Panc1 (cell line): ENCODE measurements around the gene BRD4. TPM values are rescaled to one million over a fixed set of nuclear protein-coding genes. Genes with fewer than 3 reads are reported as not detected.
A peak's percentile ranks its signal among the peaks of the same experiment; 100 is the strongest.

Experiments used
- ATAC-seq: fragments of 200-7000 bp; cut with Tn5 transposase; 2 replicates; pipeline ENCODE4 v1.9.1; 2020; ENCODE audit warnings: mild to moderate bottlenecking, moderate library complexity
- BruUV-seq: library from RNA; stranded (reverse); fragments of 400-500 nt; replicated peaks from 2 replicates; lab custom pipeline; 2021; lab: Mats Ljungman, UMichigan
- CTCF ChIA-PET: fragments of 300-600 bp; sonication (Branson Sonifier 250); formaldehyde crosslinking; loops from one replicate; lab custom pipeline; 2022; ENCODE audit warnings: antibody characterized with exemption; lab: Charles Lee
- POLR2A ChIA-PET: fragments of 300-600 bp; sonication (Branson Sonifier 250); formaldehyde crosslinking; loops from one replicate; lab custom pipeline; 2022; ENCODE audit warnings: antibody characterized with exemption; lab: Charles Lee
- DNase-seq: peaks from one replicate; pipeline ENCODE4 v3.0.0-alpha.2; 2010; ENCODE audit warnings: low read depth, low spot score
- H3K27ac ChIP-seq: 2 replicates; pipeline ENCODE4 v1.5.1; 2011; ENCODE audit warnings: mild to moderate bottlenecking, low read length, inconsistent platforms
- H3K27me3 ChIP-seq: fragments of 200-500 bp; sonication (Bioruptor generic); 2 replicates; pipeline ENCODE4 v1.6.0; 2014; ENCODE audit warnings: low read length, inconsistent platforms; ENCODE audit not compliant: control insufficient read depth, insufficient read depth
- H3K36me3 ChIP-seq: fragments of 200-500 bp; sonication (Bioruptor generic); 2 replicates; pipeline ENCODE4 v1.5.1; 2014; ENCODE audit warnings: inconsistent platforms, mild to moderate bottlenecking, low read length, moderate library complexity; ENCODE audit not compliant: control insufficient read depth, insufficient read depth
- H3K4me1 ChIP-seq: 2 replicates; pipeline ENCODE4 v1.5.1; 2011; ENCODE audit warnings: inconsistent platforms, mild to moderate bottlenecking, low read length, moderate library complexity; ENCODE audit not compliant: control insufficient read depth, insufficient read depth
- H3K4me3 ChIP-seq, 2 experiments: 2 replicates each; pipeline ENCODE4 v1.5.1; 2011 to 2012; ENCODE audit warnings: low read depth in 2 of 2, low read length in 2 of 2, mild to moderate bottlenecking in 2 of 2, inconsistent platforms in 1 of 2, moderate library complexity in 1 of 2
- H3K9me3 ChIP-seq: fragments of 200-500 bp; sonication (Bioruptor generic); 2 replicates; pipeline ENCODE4 v1.5.1; 2014; ENCODE audit warnings: low read depth, mild to moderate bottlenecking, inconsistent platforms, low read length, moderate library complexity; ENCODE audit not compliant: control insufficient read depth, insufficient read depth
- CTCF ChIP-seq: fragments of 450-650 bp; IDR thresholded peaks from 2 replicates; pipeline ENCODE4 v1.5.1; 2017; ENCODE audit warnings: mild to moderate bottlenecking
- POLR2AphosphoS5 ChIP-seq: IDR thresholded peaks from 2 replicates; pipeline ENCODE4 v1.6.1; 2012; ENCODE audit warnings: mild to moderate bottlenecking, low read depth, low read length, moderate library complexity
- REST ChIP-seq, 2 experiments: IDR thresholded peaks; 2 replicates each; pipeline ENCODE4 v1.6.1; 2011 to 2012; ENCODE audit warnings: low read depth in 2 of 2, control low read depth in 1 of 2, low read length in 1 of 2, mild to moderate bottlenecking in 1 of 2, moderate library complexity in 1 of 2; ENCODE audit not compliant: insufficient read depth in 1 of 2
- SIN3A ChIP-seq: IDR thresholded peaks from 2 replicates; pipeline ENCODE4 v1.6.1; 2012; ENCODE audit warnings: low read depth, mild to moderate bottlenecking, low read length, moderate library complexity, borderline replicate concordance; ENCODE audit not compliant: insufficient read depth
- TCF7L2 ChIP-seq: IDR thresholded peaks from 2 replicates; pipeline ENCODE4 v1.6.1; 2011; ENCODE audit warnings: mild to moderate bottlenecking, low read depth, low read length, inconsistent platforms
- in situ Hi-C: cut with HindIII; loops from 2 replicates; pipeline ENCODE4 v1.10.0; 2016; ENCODE audit warnings: low sequenced_read_pairs, low pct_unique_long_range_greater_than_20kb
- intact Hi-C: fragments of 100-400 bp; cut with micrococcal nuclease; formaldehyde crosslinking; loops from one replicate; pipeline ENCODE4 v1.10.0; 2022; ENCODE audit not compliant: unreplicated experiment
- total RNA-seq: library from RNA; stranded (reverse); gene quantifications from one replicate; pipeline ENCODE4 v1.2.1, GENCODE V29; 2021; ENCODE audit not compliant: unreplicated experiment

The BRD4 gene
- total RNA-seq, 1 experiment from 2014 or later = 102 TPM

GRCh38 chr19:15263361-15263985 lies 68.9 kb downstream of the BRD4 start:
- Histone ChIP-seq H3K4me1 (peaks cover 23% of the 10 kb centered on the region), H3K9me3 (no peaks in the 10 kb centered on the region), H3K4me3 (no peak overlapping the region), H3K27me3 (no peaks in the 10 kb centered on the region), H3K27ac (no peak overlapping the region), H3K36me3 (peaks cover 8% of the 10 kb centered on the region; the same call in 1 of the 2 replicates)
- ChIA-PET POLR2A (no interaction called here), CTCF (no interaction called here)
- in situ Hi-C loops = no loop called here
- DNase-seq (no peak), ATAC-seq (no peak)
- BruUV-seq = no TSS peak
- intact Hi-C loops = no loop called here
- TF ChIP-seq TCF7L2 = no peak

- POLR2A ChIA-PET = no interaction called here
- intact Hi-C loops = no loop called here
- no peaks in the 10 kb centered on the region for H3K27me3 ChIP-seq
- H3K4me1 ChIP-seq = peaks cover 14% of the 10 kb centered on the region
- peaks cover 8% of the 10 kb centered on the region; the same call in 1 of the 2 replicates for H3K36me3 ChIP-seq
- H3K27ac ChIP-seq = no peak overlapping the region
- in situ Hi-C loops = no loop called here
- H3K9me3 ChIP-seq = no peaks in the 10 kb centered on the region
- ATAC-seq (no peak), DNase-seq (no peak)
- BruUV-seq = no TSS peak
- TF ChIP-seq CTCF (no peak), REST (IDR thresholded peaks at IDR 0.05; ENCODE audit: insufficient read depth in 1 of 2, low read depth in 2 of 2, low read length in 1 of 2) (no peak), SIN3A (no peak), POLR2AphosphoS5 (no peak), TCF7L2 (no peak)
- H3K4me3 ChIP-seq = no peak overlapping the region
- CTCF ChIA-PET = no interaction called here
Observed at GRCh38 chr19:15262011-15262410, 70.3 kb downstream of the BRD4 start.

GRCh38 chr19:15260939-15261338 lies 71.4 kb downstream of the BRD4 start:
- no peak for ATAC-seq
- no peak for DNase-seq
- intact Hi-C loops = no loop called here
- POLR2A ChIA-PET = no interaction called here
- in situ Hi-C loops = no loop called here
- Histone ChIP-seq H3K27me3 (no peaks in the 10 kb centered on the region), H3K9me3 (no peaks in the 10 kb centered on the region), H3K4me1 (peaks cover 4% of the 10 kb centered on the region), H3K36me3 (peaks cover 13% of the 10 kb centered on the region; the same call in 1 of the 2 replicates), H3K4me3 (no peak overlapping the region), H3K27ac (no peak overlapping the region)
- BruUV-seq = TSS peak; percentile 26
- TF ChIP-seq CTCF = peak; percentile 61
- no peak for TF ChIP-seq REST (IDR thresholded peaks at IDR 0.05; ENCODE audit: insufficient read depth in 1 of 2, low read depth in 2 of 2, low read length in 1 of 2)
- CTCF ChIA-PET = no interaction called here
